HG03196 (cell line): ENCODE measurements around the gene MAPT.

ENCODE experiments used
- ATAC-seq: cut with Tn5 transposase; IDR thresholded peaks from one replicate; pipeline ENCODE4 v1.9.1; 2021; ENCODE audit not compliant: unreplicated experiment

Gene MAPT

DNA sequence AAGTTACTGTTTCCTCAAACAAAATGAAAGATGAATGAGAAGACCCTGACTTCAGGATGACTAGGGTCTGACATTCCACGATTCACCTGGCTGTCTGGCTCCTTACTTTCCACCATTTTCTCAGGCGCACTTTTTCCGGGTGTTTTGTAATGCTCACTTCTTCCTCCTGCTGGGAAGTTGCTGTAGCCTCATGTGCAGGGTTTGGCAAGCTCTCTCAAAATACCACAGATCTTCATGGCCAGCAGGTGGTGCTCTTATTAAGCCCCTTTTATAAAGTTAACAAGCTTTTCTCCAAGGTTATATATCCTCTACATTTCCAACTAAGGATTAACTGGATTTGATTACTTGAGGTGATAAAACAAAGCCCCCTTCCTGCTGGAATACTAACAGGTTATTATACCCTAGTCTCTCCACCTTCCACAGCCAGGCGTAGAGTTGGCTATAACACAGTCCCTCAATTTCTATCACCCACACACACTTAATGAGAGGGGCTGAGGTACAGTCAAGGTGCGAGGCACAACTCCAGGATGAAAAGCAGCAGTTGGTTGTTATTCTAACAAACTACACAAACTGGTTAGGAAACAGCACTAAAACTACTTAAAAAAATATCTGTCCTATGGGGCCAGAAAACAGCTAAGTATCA, 150.1 kb downstream of the MAPT start:
- no peak for ATAC-seq

- no peak for ATAC-seq
Measured at GRCh38 chr17:46044989-46045388, 150.6 kb downstream of the MAPT start.

DNA sequence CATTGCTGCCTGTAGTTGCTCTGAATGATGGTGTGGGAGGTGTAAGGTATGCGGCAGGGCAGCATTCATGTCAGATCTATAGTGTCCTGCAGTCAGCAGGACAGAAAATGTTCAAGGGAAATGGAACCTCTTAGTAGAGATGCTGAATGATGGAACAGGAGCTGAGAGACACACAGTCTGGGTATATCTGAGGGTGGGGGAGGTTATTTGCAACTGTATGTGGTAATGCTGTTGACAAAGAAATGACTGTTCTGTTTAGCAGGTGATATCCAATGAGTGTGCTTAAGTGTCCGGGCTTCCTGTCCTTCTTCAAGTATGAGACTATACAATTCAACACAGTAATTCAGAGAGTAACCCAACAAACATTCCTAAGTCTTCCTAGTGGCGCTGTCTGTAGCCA, 151.3 kb downstream of the MAPT start:
- ATAC-seq: no peak

DNA sequence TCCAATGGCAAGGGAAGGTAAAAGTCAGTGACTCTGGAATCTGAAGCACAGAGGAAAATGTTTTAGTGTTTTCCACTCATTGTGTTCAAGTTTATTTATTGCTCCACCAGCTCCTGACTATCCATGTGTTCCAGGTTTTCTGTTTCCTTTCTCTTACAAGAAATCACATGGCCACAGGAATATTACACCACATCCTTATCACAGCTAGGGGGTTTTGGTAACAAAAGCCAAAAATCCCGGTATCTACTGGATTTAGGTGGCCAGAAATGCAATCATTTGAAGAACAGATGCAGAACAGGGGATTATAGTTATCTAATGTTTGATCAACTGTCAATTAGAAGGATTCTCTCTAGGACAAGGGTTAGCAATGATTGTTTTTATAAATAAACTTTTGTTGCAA, 152.6 kb downstream of the MAPT start:
- no peak for ATAC-seq

GRCh38 chr17:46047398-46047797, 153.0 kb downstream of the MAPT start:
- no peak for ATAC-seq

DNA sequence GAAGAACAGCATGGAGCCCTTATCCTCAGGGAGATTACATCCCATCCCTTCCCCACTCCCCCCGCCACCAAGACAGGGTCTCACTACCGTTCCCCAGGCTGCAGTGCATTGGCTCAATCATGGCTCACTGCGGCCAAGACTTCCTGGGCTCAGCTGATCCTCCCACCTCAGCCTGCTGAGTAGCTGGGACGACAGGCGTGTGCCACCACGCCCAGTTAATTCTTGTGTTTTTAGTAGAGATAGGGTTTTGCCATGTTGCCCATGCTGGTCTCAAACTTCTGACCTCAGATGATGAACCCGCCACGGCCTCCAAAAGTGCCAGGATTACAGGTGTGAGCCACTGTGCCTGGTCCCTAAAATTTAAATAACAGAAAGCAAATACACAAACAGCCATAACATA, 153.5 kb downstream of the MAPT start:
- no peak for ATAC-seq

DNA sequence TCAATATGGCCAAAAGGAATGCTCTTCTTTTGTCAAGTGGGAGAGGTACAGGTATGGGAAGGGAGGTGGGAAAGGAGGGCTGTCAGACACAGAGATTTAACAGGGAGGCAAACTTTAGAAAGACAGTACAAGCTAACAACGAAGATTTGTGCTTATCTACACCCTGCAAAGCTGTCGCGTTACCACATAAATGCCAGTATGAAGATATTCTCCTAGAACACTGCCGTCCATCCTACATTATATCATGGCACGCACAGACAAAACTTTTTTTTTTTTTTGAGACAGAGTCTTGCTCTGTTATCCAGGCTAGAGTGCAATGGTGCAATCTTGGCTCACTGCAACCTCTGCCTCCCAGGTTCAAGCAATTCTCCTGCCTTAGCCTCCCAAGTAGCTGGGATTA, 155.3 kb downstream of the MAPT start:
- ATAC-seq: no peak

DNA sequence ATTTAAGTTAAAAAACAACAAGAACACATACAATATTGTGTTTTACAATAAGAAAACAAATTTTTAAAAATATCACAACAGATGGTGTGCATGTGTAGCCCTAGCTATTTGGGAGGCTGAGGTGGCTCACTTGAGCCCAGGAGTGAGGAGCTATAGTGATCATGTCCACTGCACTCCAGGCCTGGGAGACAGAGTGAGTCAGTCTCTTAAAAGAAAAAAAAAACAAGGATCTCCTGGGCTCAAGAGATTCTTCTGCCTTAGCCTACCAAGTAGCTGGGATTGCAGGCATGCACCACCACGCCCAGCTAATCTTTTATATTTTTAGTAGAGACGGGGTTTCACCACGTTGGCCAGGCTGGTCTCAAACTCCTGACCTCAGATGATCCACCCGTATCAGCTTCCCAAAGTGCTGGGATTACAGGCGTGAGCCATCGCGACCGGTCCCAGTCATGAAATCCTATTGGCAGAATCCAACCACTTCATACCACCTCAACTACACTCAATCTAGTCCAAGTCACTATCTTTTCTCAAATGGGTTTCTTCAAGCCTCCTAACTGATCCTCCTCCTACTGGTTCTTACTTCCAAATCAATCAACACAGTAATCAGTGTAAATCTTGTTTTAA, 159.7 kb downstream of the MAPT start:
- no peak for ATAC-seq

GRCh38 chr17:46056800-46057304, 162.5 kb downstream of the MAPT start:
- no peak for ATAC-seq

GRCh38 chr17:46057366-46057765, 163.0 kb downstream of the MAPT start:
- ATAC-seq: no peak

DNA sequence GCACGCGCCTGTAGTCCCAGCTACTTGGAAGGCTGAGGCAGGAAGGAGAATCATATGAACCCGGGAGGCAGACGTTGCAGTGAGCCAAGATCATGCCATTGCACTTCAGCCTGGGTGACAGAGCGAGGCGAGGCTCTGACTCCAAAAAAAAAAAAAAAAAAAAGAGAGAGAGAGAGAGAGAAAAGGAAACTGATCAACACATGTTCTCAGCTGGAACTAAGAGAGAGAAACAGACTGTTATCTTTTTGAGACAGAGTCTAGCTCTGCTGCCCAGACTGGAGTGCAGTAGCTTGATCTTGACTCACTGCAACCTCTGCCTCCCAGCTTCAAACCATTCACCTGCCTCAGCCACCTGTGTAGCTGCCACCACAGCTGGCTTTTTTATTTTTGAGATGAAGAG, 165.1 kb downstream of the MAPT start:
- ATAC-seq: no peak

GRCh38 chr17:46060461-46060860, 166.1 kb downstream of the MAPT start:
- ATAC-seq: no peak

- ATAC-seq: no peak
Measured at GRCh38 chr17:46061435-46061834, 167.1 kb downstream of the MAPT start.

DNA sequence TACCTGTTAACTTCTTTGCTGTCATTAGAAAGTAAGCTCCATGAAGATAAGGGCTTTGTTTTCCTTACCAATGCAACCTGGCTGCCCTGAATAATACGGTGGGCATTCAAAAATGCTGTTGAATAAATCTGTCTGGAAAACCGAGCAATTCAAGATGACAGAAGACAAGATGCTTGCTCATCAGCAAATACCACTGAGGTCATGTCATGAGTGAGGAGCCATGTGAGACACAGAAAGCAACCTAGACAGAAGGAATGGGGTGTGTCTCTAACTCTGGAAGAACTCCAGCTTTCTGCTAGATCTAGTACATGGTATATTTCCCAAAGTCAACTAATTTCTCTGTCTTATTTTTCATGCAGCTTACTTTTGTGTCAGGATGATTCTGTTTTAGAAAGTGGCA, 168.9 kb downstream of the MAPT start:
- ATAC-seq: no peak

DNA sequence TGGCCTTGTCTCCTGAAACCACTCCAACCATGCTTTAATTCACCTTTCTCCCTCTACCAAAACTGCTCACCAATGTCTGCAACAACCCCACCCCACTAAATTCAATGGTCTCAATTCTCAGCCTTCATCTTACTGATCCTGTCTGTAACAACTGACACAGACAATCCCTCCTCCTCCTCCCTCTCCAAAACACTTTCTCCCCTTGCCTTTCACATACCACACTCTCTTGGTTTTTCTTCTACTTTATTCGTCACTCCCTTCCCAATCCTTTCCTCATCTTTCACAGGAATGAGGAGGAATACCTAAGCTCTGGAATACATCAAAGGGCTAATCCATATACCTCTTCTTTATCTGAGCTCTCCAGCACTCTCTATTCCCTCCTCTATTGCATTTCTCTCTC, 170.1 kb downstream of the MAPT start:
- ATAC-seq: no peak

GRCh38 chr17:46071796-46072195, 177.4 kb downstream of the MAPT start:
- ATAC-seq: no peak

DNA sequence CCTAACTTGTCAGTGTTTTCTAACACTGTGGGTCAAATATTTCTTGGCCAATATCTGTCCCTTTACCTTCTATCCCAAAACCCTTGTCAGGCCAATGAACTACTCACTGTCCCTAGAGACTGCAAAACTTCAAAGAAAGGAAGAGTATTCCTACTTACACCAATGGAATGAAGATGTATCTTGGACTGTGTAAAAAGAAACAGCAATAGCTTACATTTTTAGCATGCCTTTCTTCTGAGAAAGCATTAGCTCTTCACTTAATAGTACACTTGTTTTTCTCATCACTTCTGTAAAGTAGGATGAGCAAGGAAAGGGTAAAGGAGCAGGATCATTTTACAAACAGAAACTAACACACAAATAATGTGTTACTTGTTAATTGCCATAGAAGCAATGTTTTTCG, 178.6 kb downstream of the MAPT start:
- no peak for ATAC-seq

DNA sequence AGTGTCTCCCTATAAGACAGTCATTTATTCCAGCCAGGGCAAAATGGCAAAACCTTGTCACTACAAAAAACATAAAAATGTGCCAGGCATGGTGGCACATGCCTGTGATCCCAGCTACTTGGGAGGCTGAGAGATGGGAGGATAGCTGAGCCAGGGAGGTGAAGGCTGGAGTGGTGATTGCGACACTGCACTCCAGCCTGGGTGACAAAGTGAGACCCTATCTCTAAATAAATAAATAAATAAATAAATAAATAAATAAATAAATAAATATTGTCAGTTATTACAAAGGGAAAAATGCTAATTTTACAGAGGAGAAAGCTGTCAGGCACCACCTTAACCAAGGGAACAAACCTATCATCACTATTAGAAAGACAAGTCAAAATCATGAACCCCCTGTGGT, 180.2 kb downstream of the MAPT start:
- no peak for ATAC-seq
